BE2C (cell line): ENCODE measurements around the gene SBK3.

Experiments used
- DNase-seq: peaks from one replicate; pipeline ENCODE4 v3.0.0-alpha.2; 2020
- H3K27me3 ChIP-seq: fragments of 250-450 bp; sonication (Bioruptor Pico); 2 replicates; pipeline ENCODE4 v1.5.1; 2020; ENCODE audit warnings: mild to moderate bottlenecking
- H3K36me3 ChIP-seq: fragments of 250-450 bp; sonication (Bioruptor Pico); 2 replicates; pipeline ENCODE4 v1.5.1; 2020; ENCODE audit warnings: mild to moderate bottlenecking
- H3K4me1 ChIP-seq: fragments of 250-450 bp; sonication (Bioruptor Pico); 2 replicates; pipeline ENCODE4 v1.5.1; 2020
- H3K4me3 ChIP-seq: 2 replicates; pipeline ENCODE4 v1.5.1; 2011; ENCODE audit warnings: low read depth, low read length
- H3K9me3 ChIP-seq: fragments of 250-450 bp; sonication (Bioruptor Pico); 2 replicates; pipeline ENCODE4 v1.5.1; 2020
- TF ChIP-seq, protein P1 (sequence below): IDR thresholded peaks from 2 replicates; pipeline ENCODE4 v1.5.1; 2012; ENCODE audit warnings: mild to moderate bottlenecking, low read depth, low read length

The SBK3 gene

DNA sequence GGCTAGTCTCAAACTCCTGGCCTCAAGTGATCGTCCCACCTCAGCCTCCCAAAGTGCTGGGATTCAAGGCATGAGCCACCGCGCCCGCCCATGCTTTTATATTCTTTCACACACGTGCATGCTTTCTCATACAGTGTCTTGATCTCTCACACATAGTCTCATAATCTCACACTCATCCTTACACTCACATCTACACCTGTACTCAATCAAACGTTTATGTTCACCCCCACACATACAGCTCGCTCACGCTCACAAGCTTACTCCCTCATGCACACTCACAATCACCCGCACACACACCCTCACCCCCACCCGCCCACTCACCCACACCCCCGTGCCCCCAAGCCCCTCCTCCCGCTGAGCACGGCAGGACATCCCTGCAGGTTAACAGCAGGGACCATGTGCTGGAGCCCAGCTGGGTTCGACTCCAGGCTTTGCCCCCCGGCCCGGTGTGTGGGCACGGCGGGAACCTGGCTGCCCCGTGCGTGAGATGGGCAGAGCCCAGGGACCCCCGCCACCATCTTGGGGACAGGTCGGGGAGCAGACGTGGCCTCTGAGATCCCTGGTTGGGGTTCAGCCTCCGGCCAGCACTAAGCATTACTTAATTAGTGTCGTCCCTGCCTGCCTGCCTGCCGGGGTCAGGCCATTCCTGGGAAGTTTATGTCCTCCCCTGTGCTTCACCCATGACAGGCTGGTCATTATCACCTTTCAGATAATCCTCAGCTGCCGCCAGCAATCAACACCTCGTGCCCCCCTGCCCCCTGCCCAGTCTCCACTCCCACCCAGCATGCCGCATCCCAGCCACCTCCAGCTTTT lies 19.8 kb downstream of the SBK3 start:
- Histone ChIP-seq H3K36me3 (no peaks in the 10 kb centered on the region), H3K4me3 (no peak overlapping the region), H3K27me3 (no peaks in the 10 kb centered on the region), H3K9me3 (no peaks in the 10 kb centered on the region), H3K4me1 (peaks cover 5% of the 10 kb centered on the region)
- TF ChIP-seq, protein P1, sequence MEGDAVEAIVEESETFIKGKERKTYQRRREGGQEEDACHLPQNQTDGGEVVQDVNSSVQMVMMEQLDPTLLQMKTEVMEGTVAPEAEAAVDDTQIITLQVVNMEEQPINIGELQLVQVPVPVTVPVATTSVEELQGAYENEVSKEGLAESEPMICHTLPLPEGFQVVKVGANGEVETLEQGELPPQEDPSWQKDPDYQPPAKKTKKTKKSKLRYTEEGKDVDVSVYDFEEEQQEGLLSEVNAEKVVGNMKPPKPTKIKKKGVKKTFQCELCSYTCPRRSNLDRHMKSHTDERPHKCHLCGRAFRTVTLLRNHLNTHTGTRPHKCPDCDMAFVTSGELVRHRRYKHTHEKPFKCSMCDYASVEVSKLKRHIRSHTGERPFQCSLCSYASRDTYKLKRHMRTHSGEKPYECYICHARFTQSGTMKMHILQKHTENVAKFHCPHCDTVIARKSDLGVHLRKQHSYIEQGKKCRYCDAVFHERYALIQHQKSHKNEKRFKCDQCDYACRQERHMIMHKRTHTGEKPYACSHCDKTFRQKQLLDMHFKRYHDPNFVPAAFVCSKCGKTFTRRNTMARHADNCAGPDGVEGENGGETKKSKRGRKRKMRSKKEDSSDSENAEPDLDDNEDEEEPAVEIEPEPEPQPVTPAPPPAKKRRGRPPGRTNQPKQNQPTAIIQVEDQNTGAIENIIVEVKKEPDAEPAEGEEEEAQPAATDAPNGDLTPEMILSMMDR, result no peak
- DNase-seq, result no peak

DNA sequence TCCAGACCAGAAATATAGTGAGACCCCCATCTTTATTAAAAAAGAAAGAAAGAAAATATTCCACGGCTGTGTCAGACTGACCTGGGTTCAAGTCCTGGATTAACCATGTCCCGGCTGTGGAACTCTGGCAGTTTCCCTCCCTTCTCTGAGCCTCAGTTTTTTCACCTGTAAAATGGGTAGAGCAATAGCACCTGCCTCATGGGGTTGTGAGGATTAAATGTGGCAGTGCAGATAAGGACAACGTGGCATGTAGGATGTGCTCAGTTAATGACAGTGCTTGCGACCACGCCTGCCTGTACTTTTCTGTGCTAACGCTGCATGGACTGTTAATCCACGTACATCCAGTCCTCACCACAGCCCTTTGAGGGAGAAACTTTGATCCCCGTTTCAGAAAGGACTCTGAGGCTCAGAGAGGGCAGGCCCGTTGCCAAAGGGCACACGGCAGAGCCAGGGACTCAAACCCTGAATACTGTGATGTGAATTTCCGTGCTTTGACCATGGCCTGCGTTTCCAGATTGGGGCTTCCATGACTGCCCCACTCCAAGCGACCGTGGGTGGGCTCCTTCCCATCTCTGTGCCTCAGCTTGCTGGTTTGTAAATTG lies 24.6 kb downstream of the SBK3 start:
- H3K9me3 ChIP-seq, result no peaks in the 10 kb centered on the region
- DNase-seq, result no peak

DNA sequence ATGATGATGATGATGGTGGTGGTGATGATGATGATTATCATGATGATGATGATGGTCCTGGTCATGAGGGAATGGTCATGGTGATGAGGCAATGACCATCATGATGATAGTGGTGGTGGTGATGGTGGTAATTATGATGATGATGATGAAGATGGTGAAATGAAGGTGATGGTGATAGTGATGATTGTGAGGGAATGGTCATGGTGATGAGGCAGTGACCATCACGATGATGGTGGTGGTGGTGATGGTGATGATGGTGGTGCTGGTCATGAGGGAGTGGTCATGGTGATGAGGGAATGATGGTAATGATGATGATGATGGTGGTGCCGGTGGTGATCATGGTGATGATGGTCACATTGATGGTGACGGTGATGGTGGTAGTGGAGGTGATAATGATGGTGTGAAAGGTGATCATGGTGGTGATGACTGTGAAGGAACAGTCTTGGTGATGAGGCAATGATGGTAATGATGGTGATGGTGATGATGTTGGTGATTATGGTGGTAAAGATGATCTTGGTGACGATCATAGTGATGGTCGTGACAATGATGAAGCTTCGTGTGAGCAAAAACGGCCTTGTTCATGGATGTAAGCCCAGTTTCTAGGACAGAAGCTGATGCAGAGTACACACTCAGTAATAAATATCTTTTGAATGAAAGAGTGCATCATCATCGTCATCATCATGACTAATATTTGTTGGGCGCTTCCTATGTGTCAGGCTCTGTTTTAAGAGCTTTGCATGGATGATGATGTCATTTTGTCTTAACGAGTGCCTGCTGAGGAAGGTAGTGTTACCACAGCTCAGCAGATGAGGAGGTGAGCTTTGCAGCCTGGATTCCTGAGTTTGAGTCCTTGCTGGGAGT lies 25.7 kb downstream of the SBK3 start:
- Histone ChIP-seq H3K36me3 (no peaks in the 10 kb centered on the region), H3K9me3 (no peaks in the 10 kb centered on the region), H3K4me3 (no peak overlapping the region), H3K27me3 (no peaks in the 10 kb centered on the region), H3K4me1 (peaks cover 5% of the 10 kb centered on the region)
- DNase-seq, result no peak
- TF ChIP-seq, protein P1, result no peak

More for the DNA sequence above, 24.6 kb downstream of the SBK3 start:
- no peaks in the 10 kb centered on the region for H3K36me3 ChIP-seq
- TF ChIP-seq, protein P1, result no peak
- H3K4me1 ChIP-seq, result peaks cover 5% of the 10 kb centered on the region
- no peak overlapping the region for H3K4me3 ChIP-seq
- H3K27me3 ChIP-seq, result no peaks in the 10 kb centered on the region

DNA sequence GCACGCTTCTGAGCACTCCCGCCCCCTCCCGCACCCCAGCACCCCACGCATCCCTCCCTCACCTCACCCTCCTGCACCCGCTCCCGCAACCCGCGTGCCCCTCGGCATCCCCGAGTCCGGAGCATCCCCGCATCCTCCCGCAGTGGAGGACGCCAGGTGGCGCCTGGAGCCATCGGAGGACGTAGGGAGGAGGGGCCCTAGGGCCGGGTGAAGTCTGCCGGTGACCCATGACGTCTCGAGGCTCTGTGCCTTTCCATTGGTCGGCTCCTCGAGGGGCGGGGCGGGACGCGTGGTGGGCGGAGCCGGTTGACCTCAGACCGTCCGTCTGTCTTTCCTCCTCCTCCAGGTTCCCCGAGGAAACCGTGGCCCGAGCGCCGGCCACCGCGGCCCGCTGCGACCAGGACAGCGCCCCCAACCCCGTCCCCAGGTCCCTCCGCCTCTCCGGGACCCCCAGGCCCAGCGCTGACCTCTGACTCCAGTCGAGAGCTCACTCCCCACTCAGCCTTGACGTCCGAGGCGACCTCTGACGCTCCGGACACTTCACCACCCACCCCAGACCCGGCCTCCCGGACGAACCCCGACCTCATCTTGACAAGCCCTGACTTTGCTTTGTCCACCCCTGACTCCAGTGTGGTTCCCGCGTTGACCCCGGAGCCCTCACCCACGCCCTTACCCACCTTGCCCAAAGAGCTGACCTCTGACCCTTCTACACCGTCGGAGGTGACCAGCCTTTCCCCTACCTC lies 28.3 kb downstream of the SBK3 start:
- TF ChIP-seq, protein P1, result peak; percentile 87
- H3K36me3 ChIP-seq, result no peaks in the 10 kb centered on the region
- peaks cover 5% of the 10 kb centered on the region for H3K4me1 ChIP-seq
- no peaks in the 10 kb centered on the region for H3K9me3 ChIP-seq
- peak; percentile 95 for DNase-seq
- peak overlapping the region; percentile 48 for H3K4me3 ChIP-seq
- H3K27me3 ChIP-seq, result peaks cover 4% of the 10 kb centered on the region; the same call in 1 of the 2 replicates

DNA sequence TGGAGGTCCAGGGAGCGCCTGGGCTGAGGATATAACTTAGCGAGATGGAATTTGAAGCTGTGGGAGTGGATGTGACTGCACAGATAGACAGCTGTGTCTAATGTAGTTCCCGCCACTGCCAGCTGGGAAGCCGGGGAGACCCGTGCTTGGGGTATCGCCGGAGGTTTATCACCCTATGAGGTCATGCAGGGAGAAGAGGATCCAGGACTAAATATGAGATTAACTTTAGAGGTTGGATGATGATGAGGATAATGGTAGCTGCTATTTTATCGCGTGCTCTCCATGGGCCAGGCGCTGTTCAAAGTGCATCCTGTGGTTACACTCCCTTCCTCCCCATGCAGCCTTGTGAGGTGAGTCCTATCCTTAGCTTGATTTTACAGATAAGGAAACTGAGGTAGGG lies 37.2 kb downstream of the SBK3 start:
- H3K4me3 ChIP-seq, result no peak overlapping the region
- TF ChIP-seq, protein P1, result no peak
- no peak for DNase-seq
- no peaks in the 10 kb centered on the region; the same call in none of the 2 replicates for H3K27me3 ChIP-seq
- H3K9me3 ChIP-seq, result peaks cover 4% of the 10 kb centered on the region
- H3K36me3 ChIP-seq, result no peaks in the 10 kb centered on the region
- H3K4me1 ChIP-seq, result no peaks in the 10 kb centered on the region
